ENCODE data around the gene ADH7.
"Not testable (repeated sequence)": the region's sequence is repeated elsewhere in the genome, so short reads cannot be mapped to it uniquely, and the experiment has no call there.

ADH7 gene

DNA sequence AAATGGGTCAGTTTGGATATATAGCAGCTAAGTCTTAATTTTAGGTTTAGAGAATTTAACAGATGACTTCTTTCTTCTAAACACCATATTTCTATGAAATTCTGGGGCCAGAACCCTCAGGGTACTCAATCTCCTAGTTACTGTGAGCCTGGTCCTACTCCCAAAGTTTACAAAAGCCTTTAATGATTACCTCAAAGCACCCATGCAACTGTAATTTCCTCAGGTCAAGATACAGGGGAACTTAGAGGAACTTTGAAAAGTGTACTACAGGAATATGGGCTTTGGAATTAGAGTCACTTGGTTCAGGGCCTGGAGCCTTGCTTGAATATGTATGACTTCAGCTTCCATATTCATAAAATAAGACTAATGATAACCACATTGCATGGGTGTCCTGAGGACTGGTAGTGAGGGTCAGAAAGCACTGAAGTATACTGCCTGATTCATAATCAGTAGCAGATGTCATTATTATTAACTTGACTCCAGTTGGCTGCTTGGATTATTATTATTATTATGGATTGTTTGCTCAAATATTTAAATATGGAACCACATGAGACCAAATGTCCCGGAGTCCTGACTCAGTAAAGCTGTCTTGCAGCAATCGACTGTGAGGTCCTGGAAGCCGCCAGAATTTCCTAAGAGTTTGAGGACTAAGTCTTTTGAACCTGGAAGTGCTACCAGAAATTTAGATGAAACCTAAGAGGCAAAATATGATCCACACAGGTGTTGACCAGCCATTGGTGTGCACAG, 2.0 kb upstream of the ADH7 start:
- FAIRE-seq, result no peak
- DNase-seq (ENCODE audit: insufficient read length, low spot score), result no peak
- TF ChIP-seq PAX5 (IDR thresholded peaks at IDR 0.05; ENCODE audit: insufficient read depth, low read length, severe bottlenecking) (no peak), POU2F2 (IDR thresholded peaks at IDR 0.05; ENCODE audit: low read depth, low read length) (no peak), POLR2A (IDR thresholded peaks at IDR 0.05; ENCODE audit: low read depth, low read length) (no peak), TAF1 (IDR thresholded peaks at IDR 0.05; ENCODE audit: low read depth, low read length) (no peak), SPI1 (IDR thresholded peaks at IDR 0.05; ENCODE audit: low read depth, low read length) (no peak), POLR2AphosphoS5 (IDR thresholded peaks at IDR 0.05; ENCODE audit: low read depth, low read length) (no peak)

DNA sequence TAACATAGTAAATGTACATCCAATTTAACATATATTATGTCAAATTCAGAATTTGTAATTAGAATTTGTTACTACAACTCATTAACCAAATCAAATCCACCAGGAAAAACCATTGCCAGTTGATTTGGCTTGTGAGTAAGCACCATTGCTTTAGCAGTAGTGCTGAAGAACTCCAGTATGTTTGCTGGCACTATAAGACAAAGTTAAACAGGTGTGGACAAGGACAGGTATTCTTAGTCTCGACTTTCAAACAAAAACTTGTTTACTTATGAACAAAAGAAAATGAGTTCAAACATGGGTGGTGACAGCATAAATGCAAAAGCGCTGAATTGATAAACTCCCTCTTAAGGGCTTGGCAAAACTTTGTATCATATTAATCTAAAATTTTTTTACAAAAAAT, 1.3 kb upstream of the ADH7 start:
- DNase-seq (ENCODE audit: insufficient read length, low spot score) (no peak), FAIRE-seq (no peak)
- TF ChIP-seq PAX5 (IDR thresholded peaks at IDR 0.05; ENCODE audit: insufficient read depth, low read length, severe bottlenecking), result no peak
- TF ChIP-seq SPI1 (IDR thresholded peaks at IDR 0.05; ENCODE audit: low read depth, low read length), result no peak
- TF ChIP-seq POLR2A (IDR thresholded peaks at IDR 0.05; ENCODE audit: low read depth, low read length), result no peak
- no peak for TF ChIP-seq TAF1 (IDR thresholded peaks at IDR 0.05; ENCODE audit: low read depth, low read length)
- TF ChIP-seq POU2F2 (IDR thresholded peaks at IDR 0.05; ENCODE audit: low read depth, low read length), result no peak
- TF ChIP-seq POLR2AphosphoS5 (IDR thresholded peaks at IDR 0.05; ENCODE audit: low read depth, low read length), result no peak

DNA sequence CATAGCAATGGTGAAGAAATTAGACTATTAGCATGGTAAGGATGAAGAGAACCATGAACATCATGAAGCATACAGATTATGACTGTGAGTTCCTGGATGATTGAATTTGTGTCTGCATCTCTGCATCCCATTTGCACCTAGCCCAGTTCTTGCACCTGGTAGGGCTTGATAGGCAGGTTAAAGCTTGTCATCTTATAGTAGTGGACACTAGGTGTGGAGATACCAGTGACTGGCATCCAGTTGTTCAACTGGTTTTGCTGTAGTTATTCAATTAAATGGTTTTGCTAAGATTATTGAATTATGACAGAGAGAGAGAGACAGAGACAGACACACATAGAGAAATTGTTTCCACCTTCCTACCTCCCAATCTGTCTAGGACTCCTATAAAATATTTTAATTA, 5.0 kb downstream of the ADH7 start:
- DNase-seq (ENCODE audit: insufficient read length, low spot score), result no peak
- FAIRE-seq, result no peak
- TF ChIP-seq POLR2AphosphoS5 (IDR thresholded peaks at IDR 0.05; ENCODE audit: low read depth, low read length) (no peak), PAX5 (IDR thresholded peaks at IDR 0.05; ENCODE audit: insufficient read depth, low read length, severe bottlenecking) (no peak), SPI1 (IDR thresholded peaks at IDR 0.05; ENCODE audit: low read depth, low read length) (no peak), POU2F2 (IDR thresholded peaks at IDR 0.05; ENCODE audit: low read depth, low read length) (no peak), POLR2A (IDR thresholded peaks at IDR 0.05; ENCODE audit: low read depth, low read length) (no peak), TAF1 (IDR thresholded peaks at IDR 0.05; ENCODE audit: low read depth, low read length) (no peak)

DNA sequence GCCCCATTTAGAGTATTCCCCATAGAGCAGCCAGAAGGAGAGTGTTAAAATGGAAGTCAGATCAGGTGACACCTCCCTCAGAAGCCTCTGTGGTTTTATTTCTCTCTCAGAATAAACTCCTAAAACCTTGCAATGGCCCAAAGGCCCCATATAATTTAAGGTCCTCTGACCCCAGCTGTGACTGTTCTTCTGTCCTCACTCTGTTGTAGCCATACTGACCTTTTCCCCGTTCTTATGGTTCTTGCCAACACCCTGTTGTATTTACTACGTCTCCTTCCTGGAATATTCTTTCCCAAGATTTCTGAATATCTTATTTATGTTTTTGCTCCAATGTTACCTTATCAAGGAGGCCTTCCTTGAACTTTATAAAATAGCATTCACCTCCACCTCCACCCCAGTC, 18.0 kb downstream of the ADH7 start:
- DNase-seq (ENCODE audit: insufficient read length, low spot score) (no peak), FAIRE-seq (no peak)
- TF ChIP-seq POU2F2 (IDR thresholded peaks at IDR 0.05; ENCODE audit: low read depth, low read length), result no peak
- no peak for TF ChIP-seq POLR2A (IDR thresholded peaks at IDR 0.05; ENCODE audit: low read depth, low read length)
- no peak for TF ChIP-seq PAX5 (IDR thresholded peaks at IDR 0.05; ENCODE audit: insufficient read depth, low read length, severe bottlenecking)
- no peak for TF ChIP-seq POLR2AphosphoS5 (IDR thresholded peaks at IDR 0.05; ENCODE audit: low read depth, low read length)
- no peak for TF ChIP-seq TAF1 (IDR thresholded peaks at IDR 0.05; ENCODE audit: low read depth, low read length)
- TF ChIP-seq SPI1 (IDR thresholded peaks at IDR 0.05; ENCODE audit: low read depth, low read length), result no peak

DNA sequence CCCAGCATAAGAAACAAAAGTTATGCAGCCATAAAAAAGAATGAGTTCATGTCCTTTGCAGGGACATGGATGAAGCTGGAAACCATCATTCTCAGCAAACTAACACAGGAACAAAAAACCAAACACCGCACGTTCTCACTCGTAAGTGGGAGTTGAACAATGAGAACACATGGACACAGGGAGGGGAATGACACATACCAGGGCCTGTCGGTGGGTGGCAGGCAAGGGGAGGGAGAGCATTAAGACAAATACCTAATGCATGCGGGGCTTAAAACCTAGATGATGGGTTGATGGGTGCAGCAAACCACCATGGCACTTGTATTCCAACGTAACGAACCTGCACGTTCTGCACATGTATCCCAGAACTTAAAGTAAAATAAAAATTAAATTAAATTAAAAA, 19.4 kb downstream of the ADH7 start:
- DNase-seq (ENCODE audit: insufficient read length, low spot score); FAIRE-seq: not testable (repeated sequence)

DNA sequence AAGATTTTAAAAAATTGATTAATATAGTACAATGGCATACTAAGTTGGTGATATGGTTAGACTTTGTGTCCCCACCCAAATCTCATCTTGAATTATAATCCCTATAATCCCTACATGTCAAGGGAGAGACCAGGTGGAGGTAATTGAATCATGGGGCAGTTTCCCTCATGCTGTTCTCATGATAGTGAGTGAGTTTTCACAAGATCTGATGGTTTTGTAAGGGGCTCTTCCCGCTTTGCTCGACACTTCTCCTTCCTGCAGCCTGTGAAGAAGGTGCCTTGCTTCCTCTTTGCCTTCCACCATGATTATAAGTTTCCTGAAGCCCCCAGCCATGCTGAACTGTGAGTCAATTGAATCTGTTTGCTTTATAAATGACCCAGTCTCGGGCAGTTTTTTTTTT, 20.2 kb downstream of the ADH7 start:
- not testable (repeated sequence) for DNase-seq (ENCODE audit: insufficient read length, low spot score); FAIRE-seq

DNA sequence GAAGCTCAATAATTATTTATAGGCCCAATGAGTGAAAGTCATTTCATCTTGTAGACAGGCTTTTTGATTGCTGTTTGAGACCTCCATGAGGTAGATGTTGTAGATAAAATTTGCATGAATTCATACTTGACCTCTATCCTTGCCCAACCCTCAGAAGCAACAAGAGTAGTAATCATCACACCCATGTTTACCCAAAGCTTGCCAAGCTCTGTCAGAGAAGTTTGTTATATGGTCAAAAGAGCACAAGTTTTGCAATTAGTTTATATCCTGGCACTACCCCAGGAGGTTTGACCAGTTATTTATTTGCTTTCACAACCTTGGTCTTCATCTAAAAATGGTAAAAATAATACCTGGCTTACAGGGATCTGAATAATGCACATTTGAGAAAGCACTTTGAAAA, 20.7 kb downstream of the ADH7 start:
- no peak for DNase-seq (ENCODE audit: insufficient read length, low spot score)

DNA sequence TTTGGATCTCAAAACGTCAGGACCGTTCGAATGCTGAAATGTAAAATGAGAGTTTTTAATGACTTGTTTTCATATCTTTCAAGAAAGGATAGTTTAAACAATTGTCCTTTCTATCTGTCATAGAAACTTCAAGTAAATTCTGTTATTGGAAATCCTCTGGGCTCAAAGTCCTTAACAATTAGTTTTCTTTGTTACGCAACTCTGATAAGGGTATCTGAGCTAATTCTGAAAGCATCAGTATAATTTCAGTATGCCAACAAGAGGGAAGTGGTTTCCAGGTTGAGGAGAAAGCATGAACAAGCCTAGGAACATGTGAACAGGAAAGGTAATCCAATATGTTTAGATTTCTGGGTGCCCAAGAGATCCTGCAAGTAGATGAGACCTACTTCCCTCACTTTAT, 22.0 kb downstream of the ADH7 start:
- FAIRE-seq, result no peak
- TF ChIP-seq PAX5 (IDR thresholded peaks at IDR 0.05; ENCODE audit: insufficient read depth, low read length, severe bottlenecking), result no peak
- TF ChIP-seq SPI1 (IDR thresholded peaks at IDR 0.05; ENCODE audit: low read depth, low read length), result no peak
- no peak for TF ChIP-seq POLR2A (IDR thresholded peaks at IDR 0.05; ENCODE audit: low read depth, low read length)
- no peak for TF ChIP-seq TAF1 (IDR thresholded peaks at IDR 0.05; ENCODE audit: low read depth, low read length)
- no peak for TF ChIP-seq POLR2AphosphoS5 (IDR thresholded peaks at IDR 0.05; ENCODE audit: low read depth, low read length)
- TF ChIP-seq POU2F2 (IDR thresholded peaks at IDR 0.05; ENCODE audit: low read depth, low read length), result no peak
- no peak for DNase-seq (ENCODE audit: insufficient read length, low spot score)

More for the DNA sequence above, 20.7 kb downstream of the ADH7 start:
- no peak for TF ChIP-seq SPI1 (IDR thresholded peaks at IDR 0.05; ENCODE audit: low read depth, low read length)
- TF ChIP-seq TAF1 (IDR thresholded peaks at IDR 0.05; ENCODE audit: low read depth, low read length), result no peak
- FAIRE-seq, result no peak

DNA sequence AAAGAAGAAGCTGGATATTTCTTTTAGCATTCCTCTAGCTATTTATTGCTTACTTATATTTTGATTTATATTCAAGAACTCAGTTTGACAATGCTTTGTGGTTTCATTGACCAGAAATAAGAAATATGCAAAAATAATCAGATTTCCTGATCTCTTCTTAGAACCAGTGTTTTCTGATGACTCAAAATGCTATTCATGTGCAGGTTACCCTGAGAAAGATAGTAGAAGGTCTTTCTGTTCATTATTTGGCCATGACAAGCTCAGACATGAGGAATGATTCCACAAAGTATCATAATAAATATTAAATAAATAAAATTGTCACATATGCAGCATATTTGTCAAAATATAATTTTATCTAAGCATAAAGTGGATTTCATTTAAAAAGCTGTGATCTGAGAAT, 24.1 kb downstream of the ADH7 start:
- FAIRE-seq (no peak), DNase-seq (ENCODE audit: insufficient read length, low spot score) (no peak)
- TF ChIP-seq TAF1 (IDR thresholded peaks at IDR 0.05; ENCODE audit: low read depth, low read length) (no peak), POLR2AphosphoS5 (IDR thresholded peaks at IDR 0.05; ENCODE audit: low read depth, low read length) (no peak), POLR2A (IDR thresholded peaks at IDR 0.05; ENCODE audit: low read depth, low read length) (no peak), POU2F2 (IDR thresholded peaks at IDR 0.05; ENCODE audit: low read depth, low read length) (no peak), PAX5 (IDR thresholded peaks at IDR 0.05; ENCODE audit: insufficient read depth, low read length, severe bottlenecking) (no peak), SPI1 (IDR thresholded peaks at IDR 0.05; ENCODE audit: low read depth, low read length) (no peak)

DNA sequence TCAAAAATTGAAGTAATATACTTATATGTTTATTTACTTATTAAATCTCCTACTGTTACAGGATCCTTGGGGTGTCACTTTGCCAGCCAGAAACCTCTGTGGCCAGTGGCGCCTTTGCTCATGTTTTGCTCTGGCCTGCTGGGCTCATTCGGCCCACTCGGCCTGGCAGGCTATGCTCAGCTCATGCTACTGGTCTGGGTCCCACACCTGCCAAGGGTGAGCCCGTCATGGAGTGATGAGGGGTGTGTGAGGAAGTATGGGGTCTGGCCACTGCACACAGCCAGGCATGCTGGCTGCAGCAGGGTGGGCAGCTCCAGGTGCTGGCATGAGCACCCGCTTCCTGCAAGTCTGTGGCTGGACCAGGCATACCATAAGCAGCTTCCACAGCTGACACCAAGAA, 25.1 kb downstream of the ADH7 start:
- DNase-seq (ENCODE audit: insufficient read length, low spot score) (no peak), FAIRE-seq (no peak)
- TF ChIP-seq POLR2AphosphoS5 (IDR thresholded peaks at IDR 0.05; ENCODE audit: low read depth, low read length) (no peak), PAX5 (IDR thresholded peaks at IDR 0.05; ENCODE audit: insufficient read depth, low read length, severe bottlenecking) (no peak), TAF1 (IDR thresholded peaks at IDR 0.05; ENCODE audit: low read depth, low read length) (no peak), POLR2A (IDR thresholded peaks at IDR 0.05; ENCODE audit: low read depth, low read length) (no peak), POU2F2 (IDR thresholded peaks at IDR 0.05; ENCODE audit: low read depth, low read length) (no peak), SPI1 (IDR thresholded peaks at IDR 0.05; ENCODE audit: low read depth, low read length) (no peak)
